Hepatocyte (in vitro differentiated cells): ENCODE data around the gene TSPYL1.

Source experiments
- CTCF ChIP-seq: fragments of 200-600 bp; sonication (generic); IDR thresholded peaks from 2 replicates; pipeline ENCODE4 v1.5.1; 2016; ENCODE audit warnings: antibody characterized with exemption, mild to moderate bottlenecking; ENCODE audit not compliant: poor library complexity
- EZH2 ChIP-seq: fragments of 200-600 bp; sonication (generic); IDR thresholded peaks from 2 replicates; pipeline ENCODE4 v1.6.1; 2016; ENCODE audit warnings: antibody characterized with exemption, mild to moderate bottlenecking, borderline replicate concordance
- EZH2phosphoT487 ChIP-seq: fragments of 200-600 bp; sonication (generic); IDR thresholded peaks from one replicate; pipeline ENCODE4 v1.6.1; 2018; ENCODE audit warnings: antibody characterized with exemption, mild to moderate bottlenecking, low read depth, moderate library complexity; ENCODE audit not compliant: unreplicated experiment, severe bottlenecking

- no peak for TF ChIP-seq EZH2
- TF ChIP-seq CTCF: no peak
- no peak for TF ChIP-seq EZH2phosphoT487
Observed at GRCh38 chr6:116280161-116280932, 617 bp upstream of the TSPYL1 start.
